GM12878 (cell line): ENCODE data around the gene OR5K3. TPM values are rescaled to one million over a fixed set of nuclear protein-coding genes. Genes with fewer than 3 reads are reported as not detected.
"Not testable (repeated sequence)": the region's sequence is repeated elsewhere in the genome, so short reads cannot be mapped to it uniquely, and the experiment has no call there.

Experiments used
- ATAC-seq: fragments of 200-7000 bp; cut with Tn5 transposase; 3 replicates; pipeline ENCODE4 v1.9.1; 2020; ENCODE audit warnings: mild to moderate bottlenecking, moderate library complexity
- BruUV-seq: library from RNA; stranded (reverse); fragments of 400-500 nt; replicated peaks from 2 replicates; lab custom pipeline; 2021; lab: Mats Ljungman, UMichigan
- CTCF ChIA-PET: fragments of 300-600 bp; sonication (Branson Sonifier 250); formaldehyde crosslinking; extraction: SDS; loops from one replicate; lab custom pipeline; 2021; ENCODE audit warnings: inconsistent platforms; lab: Yijun Ruan, JAX
- POLR2A ChIA-PET: fragments of 350-600 bp; formaldehyde crosslinking; extraction: SDS; loops from one replicate; lab custom pipeline; 2021; ENCODE audit warnings: inconsistent platforms; lab: Charles Lee
- RAD21 ChIA-PET: fragments of 300-600 bp; sonication (Branson Sonifier 250); formaldehyde crosslinking; loops from one replicate; lab custom pipeline; 2023; ENCODE audit warnings: antibody characterized with exemption; ENCODE audit not compliant: unreplicated experiment; lab: Charles Lee
- SMC1A ChIA-PET: fragments of 300-600 bp; sonication (Branson Sonifier 250); formaldehyde crosslinking; loops from one replicate; lab custom pipeline; 2023; ENCODE audit not compliant: unreplicated experiment, uncharacterized antibody; lab: Charles Lee
- DNase-seq: peaks from one replicate; pipeline ENCODE4 v3.0.0-alpha.2; 2011; ENCODE audit warnings: low read depth, low spot score
- FAIRE-seq: peaks from 3 replicates; lab custom pipeline; 2011; peaks lifted over from hg19 to GRCh38; lab: Jason Lieb, UNC
- H2AFZ ChIP-seq: 2 replicates; pipeline ENCODE4 v1.6.0; 2011; ENCODE audit warnings: low read depth, low read length, control low read depth; ENCODE audit not compliant: control insufficient read depth
- H3K27ac ChIP-seq: 2 replicates; pipeline ENCODE4 v1.5.1; 2011; ENCODE audit warnings: control low read depth; ENCODE audit not compliant: control insufficient read depth, insufficient read depth
- H3K27me3 ChIP-seq, 2 experiments: replicated peaks in 1 of 2; 2 replicates each; pipeline versions ENCODE4 v1.6.0 to v1.6.1; 2011; ENCODE audit warnings: low read length in 1 of 2; ENCODE audit not compliant: control insufficient read depth in 2 of 2, insufficient read depth in 2 of 2
- H3K36me3 ChIP-seq, 2 experiments: 2 replicates each; pipeline ENCODE4 v1.5.1; 2011; ENCODE audit warnings: low read length in 1 of 2; ENCODE audit not compliant: control insufficient read depth in 2 of 2, insufficient read depth in 2 of 2
- H3K4me1 ChIP-seq: 2 replicates; pipeline ENCODE4 v1.6.1; 2011; ENCODE audit warnings: mild to moderate bottlenecking, low read length, moderate library complexity, mixed read lengths; ENCODE audit not compliant: control insufficient read depth, insufficient read depth
- H3K4me2 ChIP-seq: 2 replicates; pipeline ENCODE4 v1.6.0; 2011; ENCODE audit warnings: control low read depth; ENCODE audit not compliant: control insufficient read depth, insufficient read depth
- H3K4me3 ChIP-seq: fragments of 200-600 bp; sonication (generic); 2 replicates; pipeline ENCODE4 v1.5.1; 2016
- H3K79me2 ChIP-seq: 2 replicates; pipeline ENCODE4 v1.6.0; 2011; ENCODE audit warnings: low read length; ENCODE audit not compliant: control insufficient read depth, insufficient read depth
- H3K9ac ChIP-seq: 2 replicates; pipeline ENCODE4 v1.8.0; 2011; ENCODE audit warnings: low read length, control low read depth, mixed read lengths; ENCODE audit not compliant: control insufficient read depth, insufficient read depth
- H3K9me3 ChIP-seq: replicated peaks from 3 replicates; pipeline ENCODE4 v1.5.1; 2011; ENCODE audit warnings: mild to moderate bottlenecking, low read length; ENCODE audit not compliant: control insufficient read depth, insufficient read depth
- H4K20me1 ChIP-seq: 2 replicates; pipeline ENCODE4 v1.6.0; 2011; ENCODE audit not compliant: control insufficient read depth, insufficient read depth
- CEBPZ ChIP-seq: fragments of 150-350 bp; IDR thresholded peaks from 2 replicates; pipeline ENCODE4 v1.6.1; 2016; ENCODE audit warnings: low read depth, low read length
- FOS ChIP-seq: IDR thresholded peaks from 3 replicates; pipeline ENCODE4 v1.6.1; 2011; ENCODE audit warnings: borderline replicate concordance; ENCODE audit not compliant: insufficient read length; ENCODE audit errors: extremely low read depth
- HDGF ChIP-seq: fragments of 450-650 bp; IDR thresholded peaks from 2 replicates; pipeline ENCODE4 v1.6.1; 2016; ENCODE audit warnings: antibody characterized with exemption
- SMC3 ChIP-seq: IDR thresholded peaks from 2 replicates; pipeline ENCODE4 v1.6.1; 2011; ENCODE audit warnings: low read length, improper control_type of control experiment, borderline replicate concordance
- whole genome bisulfite sequencing: methylation state at CpG from one replicate; pipeline ENCODE4 v1.1.6; 2016; ENCODE audit warnings: low lambda C conversion rate; ENCODE audit not compliant: insufficient replicate concordance, insufficient coverage; ENCODE audit errors: missing lambda C conversion rate; 5-methylcytosine and 5-hydroxymethylcytosine counted together
- in situ Hi-C: fragments of 300-500 bp; cut with MboI; formaldehyde crosslinking; loops from 9 replicates; pipeline ENCODE4 v1.14.3; 2018; ENCODE audit warnings: mixed read lengths
- intact Hi-C: fragments of 100-400 bp; cut with micrococcal nuclease; formaldehyde crosslinking; loops from one replicate; pipeline ENCODE4 v1.14.2; 2022; ENCODE audit not compliant: unreplicated experiment
- polyA plus RNA-seq, 11 experiments: library from polyadenylated mRNA; depleted of rRNA in 4 of 11; unstranded in 6 of 11; stranded (reverse) in 5 of 11; fragments of >200 nt; fragmentation: Nextera tagmentation in 4 of 11; fragmentation: Illumina TruSeq in 1 of 11; extraction: Ambion mirVana in 4 of 11; extraction: Trizol in 1 of 11; gene quantifications; 1 replicate in 1 of 11; 2 replicates in 10 of 11; pipeline versions ENCODE4 v1.2.1 to v1.2.3, GENCODE V29; 2011 to 2016; ENCODE audit warnings: inconsistent platforms in 2 of 11, missing spikeins in 2 of 11, low read depth in 1 of 11
- total RNA-seq, 4 experiments: library from RNA; depleted of rRNA in 3 of 4; stranded (reverse); fragments of >200 nt in 3 of 4; fragmentation: Illumina TruSeq in 1 of 4; extraction: Trizol in 1 of 4; gene quantifications; 2 replicates each; pipeline versions ENCODE4 v1.2.1 to v1.2.3, GENCODE V29; 2013 to 2021

OR5K3 gene
- total and polyA plus RNA-seq, 10 of the 15 experiments (the other 5 are each of a cell fraction or from before 2014, with no cell fraction given), result 1.6 TPM; not detected in 9

- Histone ChIP-seq H3K27me3 (no peaks in the 10 kb centered on the region), H3K4me3 (no peak overlapping the region), H3K9me3 (no peaks in the 10 kb centered on the region; the same call in 1 of the 3 replicates), H3K9ac (no peak overlapping the region), H2AFZ (no peak overlapping the region), H3K4me1 (no peaks in the 10 kb centered on the region), H3K79me2 (no peaks in the 10 kb centered on the region)
- ATAC-seq (no peak; the same call in 2 of the 3 replicates), DNase-seq (no peak), FAIRE-seq (no peak)
- SMC1A ChIA-PET, result no interaction called here
- intact Hi-C loops, result no loop called here
- in situ Hi-C loops, result no loop called here
- RAD21 ChIA-PET, result no interaction called here
- CTCF ChIA-PET, result interaction anchor here (0.9 kb wide), 1 partner anchor 19 kb away, joined by 3 read pairs; no protein-coding TSS in a partner anchor
- no TSS peak for BruUV-seq
- TF ChIP-seq CEBPZ, result no peak
- no peak for TF ChIP-seq FOS
- TF ChIP-seq SMC3, result no peak
- TF ChIP-seq HDGF, result no peak
- TF ChIP-seq, all 136 proteins: peak for 0
- Histone ChIP-seq H3K27ac (no peak overlapping the region), H3K36me3 (no peaks in the 10 kb centered on the region), H4K20me1 (no peaks in the 10 kb centered on the region), H3K4me2 (no peak overlapping the region)
- POLR2A ChIA-PET, result no interaction called here
These were observed 4.6 kb downstream of the OR5K3 start for GRCh38 chr3:98395101-98395500.

GRCh38 chr3:98396482-98396881, 6.0 kb downstream of the OR5K3 start:
- SMC1A ChIA-PET, H3K27ac ChIP-seq, FAIRE-seq, DNase-seq, H3K9ac ChIP-seq, H3K4me2 ChIP-seq, H3K27me3 ChIP-seq, H3K4me3 ChIP-seq, BruUV-seq, CTCF ChIA-PET, H3K79me2 ChIP-seq, in situ Hi-C loops, H3K9me3 ChIP-seq, POLR2A ChIA-PET, H4K20me1 ChIP-seq, H2AFZ ChIP-seq, ATAC-seq, intact Hi-C loops, H3K4me1 ChIP-seq, H3K36me3 ChIP-seq, RAD21 ChIA-PET: not testable (repeated sequence)
- 22% methylated on average over 4 of the region's 4 CpGs for WGBS
